ENCODE data around the gene SREBF1.

SREBF1 gene

GRCh38 chr17:17780922-17781590 is 55.7 kb downstream of the SREBF1 start:
- TF ChIP-seq CTCF (IDR thresholded peaks at IDR 0.05; ENCODE audit: low read depth, low read length), result peak; percentile 26; the same call in 1 of the 2 replicates
- peak overlapping the region; percentile 99 for H3K27ac ChIP-seq
- peak overlapping the region; percentile 65 for H3K4me3 ChIP-seq (ENCODE audit: low read depth, low read length)
- no peaks in the 10 kb centered on the region for H3K9me3 ChIP-seq (ENCODE audit: severe bottlenecking)
- H3K36me3 ChIP-seq, result peaks cover 9% of the 10 kb centered on the region
- DNase-seq, result peak; percentile 70
- H3K27me3 ChIP-seq (ENCODE audit: insufficient read depth, low read depth, severe bottlenecking), result no peaks in the 10 kb centered on the region

GRCh38 chr17:17779015-17779611 is 57.7 kb downstream of the SREBF1 start:
- Histone ChIP-seq H3K27ac (peak overlapping the region; percentile 36), H3K36me3 (peaks cover 14% of the 10 kb centered on the region), H3K9me3 (ENCODE audit: severe bottlenecking) (no peaks in the 10 kb centered on the region), H3K27me3 (ENCODE audit: insufficient read depth, low read depth, severe bottlenecking) (no peaks in the 10 kb centered on the region), H3K4me3 (ENCODE audit: low read depth, low read length) (no peak overlapping the region)
- no peak for DNase-seq
- no peak for TF ChIP-seq CTCF (IDR thresholded peaks at IDR 0.05; ENCODE audit: low read depth, low read length)

- no peak for TF ChIP-seq CTCF (IDR thresholded peaks at IDR 0.05; ENCODE audit: low read depth, low read length)
- Histone ChIP-seq H3K27ac (no peak overlapping the region; the same call in 1 of the 2 replicates), H3K27me3 (ENCODE audit: insufficient read depth, low read depth, severe bottlenecking) (no peaks in the 10 kb centered on the region), H3K36me3 (peaks cover 14% of the 10 kb centered on the region), H3K4me3 (ENCODE audit: low read depth, low read length) (no peak overlapping the region), H3K9me3 (ENCODE audit: severe bottlenecking) (no peaks in the 10 kb centered on the region)
- DNase-seq, result no peak
Measured at GRCh38 chr17:17778308-17779014, 58.3 kb downstream of the SREBF1 start.

- Histone ChIP-seq H3K27me3 (ENCODE audit: insufficient read depth, low read depth, severe bottlenecking) (no peaks in the 10 kb centered on the region), H3K4me3 (ENCODE audit: low read depth, low read length) (no peak overlapping the region), H3K27ac (no peak overlapping the region), H3K9me3 (ENCODE audit: severe bottlenecking) (no peaks in the 10 kb centered on the region), H3K36me3 (peaks cover 14% of the 10 kb centered on the region)
- DNase-seq, result no peak
- TF ChIP-seq CTCF (IDR thresholded peaks at IDR 0.05; ENCODE audit: low read depth, low read length), result no peak
Measured at GRCh38 chr17:17776889-17777288, 59.9 kb downstream of the SREBF1 start.

GRCh38 chr17:17774009-17774881 is 62.5 kb downstream of the SREBF1 start:
- H3K27ac ChIP-seq, result no peak overlapping the region

More at GRCh38 chr17:17774009-17774881, 62.5 kb downstream of the SREBF1 start:
- DNase-seq, result no peak
- Histone ChIP-seq H3K36me3 (peaks cover 14% of the 10 kb centered on the region), H3K9me3 (ENCODE audit: severe bottlenecking) (no peaks in the 10 kb centered on the region), H3K4me3 (ENCODE audit: low read depth, low read length) (no peak overlapping the region), H3K27me3 (ENCODE audit: insufficient read depth, low read depth, severe bottlenecking) (no peaks in the 10 kb centered on the region)
- 0 out of 2 replicates have a peak, but pooled peaks have one; percentile 5 for TF ChIP-seq CTCF (IDR thresholded peaks at IDR 0.05; ENCODE audit: low read depth, low read length)

Measured in WERI-Rb-1 (cell line).